Erythroblast (primary cell): ENCODE data around the gene CLSTN2.

ENCODE experiments used
- GATA1 ChIP-seq: IDR thresholded peaks from 2 replicates; pipeline ENCODE4 v1.6.1; 2011; ENCODE audit warnings: low read depth, mild to moderate bottlenecking, control low read depth, low read length, moderate library complexity
- POLR2A ChIP-seq: IDR thresholded peaks from 2 replicates; pipeline ENCODE4 v1.6.1; 2011; ENCODE audit warnings: mild to moderate bottlenecking, low read length

- no peak for TF ChIP-seq POLR2A
- TF ChIP-seq GATA1, result no peak
Measured at GRCh38 chr3:139948467-139948866, 13.5 kb downstream of the CLSTN2 start.
